GM20000 (cell line): ENCODE results near the gene GCGR.

Source experiments
- DNase-seq: peaks from one replicate; pipeline ENCODE4 v3.0.0; 2012; ENCODE audit warnings: low spot score
- TF ChIP-seq, protein P1 (sequence below): IDR thresholded peaks from 2 replicates; pipeline ENCODE4 v1.5.1; 2012; ENCODE audit warnings: mild to moderate bottlenecking, control low read depth; ENCODE audit errors: extremely low read depth, missing control alignments

The GCGR gene

GRCh38 chr17:81841866-81842265 lies 37.9 kb downstream of the GCGR start:
- TF ChIP-seq, protein P1, sequence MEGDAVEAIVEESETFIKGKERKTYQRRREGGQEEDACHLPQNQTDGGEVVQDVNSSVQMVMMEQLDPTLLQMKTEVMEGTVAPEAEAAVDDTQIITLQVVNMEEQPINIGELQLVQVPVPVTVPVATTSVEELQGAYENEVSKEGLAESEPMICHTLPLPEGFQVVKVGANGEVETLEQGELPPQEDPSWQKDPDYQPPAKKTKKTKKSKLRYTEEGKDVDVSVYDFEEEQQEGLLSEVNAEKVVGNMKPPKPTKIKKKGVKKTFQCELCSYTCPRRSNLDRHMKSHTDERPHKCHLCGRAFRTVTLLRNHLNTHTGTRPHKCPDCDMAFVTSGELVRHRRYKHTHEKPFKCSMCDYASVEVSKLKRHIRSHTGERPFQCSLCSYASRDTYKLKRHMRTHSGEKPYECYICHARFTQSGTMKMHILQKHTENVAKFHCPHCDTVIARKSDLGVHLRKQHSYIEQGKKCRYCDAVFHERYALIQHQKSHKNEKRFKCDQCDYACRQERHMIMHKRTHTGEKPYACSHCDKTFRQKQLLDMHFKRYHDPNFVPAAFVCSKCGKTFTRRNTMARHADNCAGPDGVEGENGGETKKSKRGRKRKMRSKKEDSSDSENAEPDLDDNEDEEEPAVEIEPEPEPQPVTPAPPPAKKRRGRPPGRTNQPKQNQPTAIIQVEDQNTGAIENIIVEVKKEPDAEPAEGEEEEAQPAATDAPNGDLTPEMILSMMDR, result no peak
- no peak for DNase-seq

GRCh38 chr17:81842378-81842724 lies 38.4 kb downstream of the GCGR start:
- no peak for DNase-seq
- TF ChIP-seq, protein P1, result no peak

GRCh38 chr17:81842725-81843504 lies 39.0 kb downstream of the GCGR start:
- TF ChIP-seq, protein P1, result no peak
- no peak for DNase-seq

GRCh38 chr17:81843713-81844326 lies 39.9 kb downstream of the GCGR start:
- no peak for DNase-seq
- TF ChIP-seq, protein P1, result no peak

DNA sequence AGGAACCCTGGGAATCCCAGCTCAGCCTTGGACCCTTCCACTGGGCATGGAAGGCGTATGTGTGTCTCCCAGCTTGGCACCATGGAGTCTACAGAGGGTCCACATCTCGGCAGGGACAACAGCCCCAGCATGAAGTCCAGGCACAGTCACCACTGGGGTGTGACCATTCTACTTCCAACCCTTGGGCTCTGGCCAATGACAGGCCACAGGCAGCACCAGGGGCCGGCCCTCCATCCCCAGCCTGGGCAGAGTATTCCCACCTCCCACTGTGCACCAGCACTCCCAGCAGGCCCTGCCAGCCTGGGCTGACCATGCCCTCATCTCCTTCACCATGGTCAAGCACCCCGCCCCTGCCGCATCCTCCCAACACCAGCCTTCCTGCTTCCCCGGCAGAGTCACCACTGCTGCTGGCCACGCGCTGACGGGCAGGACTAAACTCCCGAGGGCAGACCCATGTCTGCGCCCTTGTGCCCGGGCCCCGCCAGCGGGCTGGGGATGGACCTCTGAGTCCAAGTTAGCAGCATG lies 40.4 kb downstream of the GCGR start:
- TF ChIP-seq, protein P1, result no peak
- no peak for DNase-seq

GRCh38 chr17:81844887-81845286 lies 40.9 kb downstream of the GCGR start:
- no peak for DNase-seq
- TF ChIP-seq, protein P1, result no peak

DNA sequence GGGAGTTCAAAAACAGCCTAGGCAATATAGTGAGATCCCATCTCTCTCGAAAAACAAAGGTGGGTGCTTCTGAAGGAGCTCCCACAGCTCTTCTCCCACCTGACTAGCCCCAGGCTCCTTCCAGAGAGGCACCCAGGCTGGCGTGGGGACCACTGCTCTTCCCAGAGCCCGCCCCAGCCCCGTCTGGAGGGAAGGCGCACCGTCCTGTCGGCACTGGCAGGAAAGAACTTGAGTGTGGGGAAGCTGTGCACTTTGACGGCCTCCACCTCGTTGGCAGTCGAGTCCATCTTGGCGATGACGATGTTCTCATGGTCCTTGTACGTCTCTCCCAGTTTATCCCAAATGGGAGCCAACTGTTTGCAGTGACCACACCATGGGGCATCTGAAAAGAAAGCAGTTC lies 41.4 kb downstream of the GCGR start:
- TF ChIP-seq, protein P1, result no peak
- DNase-seq, result no peak
